WERI-Rb-1 (cell line): ENCODE results near the gene MXRA8.
A peak's percentile ranks its signal among the peaks of the same experiment; 100 is the strongest.

ENCODE experiments used
- DNase-seq: peaks from one replicate; pipeline ENCODE4 v3.0.0-alpha.2; 2020
- H3K27ac ChIP-seq: fragments of 250-450 bp; sonication (Bioruptor Pico); 2 replicates; pipeline ENCODE4 v1.5.1; 2020; ENCODE audit warnings: mild to moderate bottlenecking, moderate library complexity
- H3K27me3 ChIP-seq: fragments of 250-450 bp; sonication (Bioruptor Pico); 2 replicates; pipeline ENCODE4 v1.5.1; 2021; ENCODE audit warnings: mild to moderate bottlenecking, low read depth, moderate library complexity; ENCODE audit not compliant: insufficient read depth, severe bottlenecking
- H3K36me3 ChIP-seq: fragments of 250-450 bp; sonication (Bioruptor Pico); 2 replicates; pipeline ENCODE4 v1.5.1; 2020; ENCODE audit warnings: mild to moderate bottlenecking, moderate library complexity
- H3K4me3 ChIP-seq: 2 replicates; pipeline ENCODE4 v1.5.1; 2011; ENCODE audit warnings: low read depth, mild to moderate bottlenecking, control low read depth, low read length
- H3K9me3 ChIP-seq: fragments of 250-450 bp; sonication (Bioruptor Pico); 2 replicates; pipeline ENCODE4 v1.5.1; 2021; ENCODE audit warnings: mild to moderate bottlenecking, moderate library complexity; ENCODE audit not compliant: severe bottlenecking
- CTCF ChIP-seq: IDR thresholded peaks from 2 replicates; pipeline ENCODE4 v1.5.1; 2011; ENCODE audit warnings: low read depth, mild to moderate bottlenecking, control low read depth, inconsistent platforms, low read length

Gene MXRA8

GRCh38 chr1:1329304-1330210 lies 28.8 kb downstream of the MXRA8 start:
- Histone ChIP-seq H3K27ac (no peak overlapping the region), H3K27me3 (no peaks in the 10 kb centered on the region), H3K4me3 (no peak overlapping the region), H3K36me3 (peaks cover 15% of the 10 kb centered on the region), H3K9me3 (no peaks in the 10 kb centered on the region)
- DNase-seq, result no peak
- TF ChIP-seq CTCF, result no peak

GRCh38 chr1:1328254-1328653 lies 30.1 kb downstream of the MXRA8 start:
- Histone ChIP-seq H3K4me3 (no peak overlapping the region), H3K36me3 (peaks cover 10% of the 10 kb centered on the region), H3K9me3 (no peaks in the 10 kb centered on the region), H3K27me3 (no peaks in the 10 kb centered on the region), H3K27ac (no peak overlapping the region)
- no peak for TF ChIP-seq CTCF
- no peak for DNase-seq

GRCh38 chr1:1327291-1327690 lies 31.1 kb downstream of the MXRA8 start:
- Histone ChIP-seq H3K27ac (no peak overlapping the region), H3K4me3 (no peak overlapping the region), H3K27me3 (no peaks in the 10 kb centered on the region), H3K9me3 (no peaks in the 10 kb centered on the region), H3K36me3 (peaks cover 16% of the 10 kb centered on the region)
- TF ChIP-seq CTCF, result no peak
- no peak for DNase-seq

- Histone ChIP-seq H3K27ac (no peak overlapping the region), H3K36me3 (peaks cover 26% of the 10 kb centered on the region), H3K27me3 (no peaks in the 10 kb centered on the region), H3K4me3 (no peak overlapping the region), H3K9me3 (no peaks in the 10 kb centered on the region)
- no peak for DNase-seq
- TF ChIP-seq CTCF, result no peak
Measured at GRCh38 chr1:1326075-1326605, 32.2 kb downstream of the MXRA8 start.

- TF ChIP-seq CTCF, result no peak
- Histone ChIP-seq H3K36me3 (peaks cover 33% of the 10 kb centered on the region), H3K27me3 (no peaks in the 10 kb centered on the region), H3K4me3 (peak overlapping the region; percentile 93), H3K9me3 (no peaks in the 10 kb centered on the region), H3K27ac (peak overlapping the region; percentile 94)
- DNase-seq, result no peak
Measured at GRCh38 chr1:1325288-1326074, 32.9 kb downstream of the MXRA8 start.
